K562 (cell line): ENCODE data around the gene RAI14. TPM values are rescaled to one million over a fixed set of nuclear protein-coding genes. Genes with fewer than 3 reads are reported as not detected.
A peak's percentile ranks its signal among the peaks of the same experiment; 100 is the strongest.

Experiments
- ATAC-seq: fragments of 200-7000 bp; cut with Tn5 transposase; 3 replicates; pipeline ENCODE4 v1.9.1; 2020; ENCODE audit warnings: moderate library complexity
- BruUV-seq: library from RNA; stranded (reverse); fragments of 400-500 nt; replicated peaks from 2 replicates; lab custom pipeline; 2021; lab: Mats Ljungman, UMichigan
- CTCF ChIA-PET: fragments of 300-600 bp; formaldehyde crosslinking; extraction: SDS; loops from one replicate; lab custom pipeline; 2021; ENCODE audit warnings: low intra/inter-chr PET ratio; lab: Yijun Ruan, JAX
- POLR2A ChIA-PET: fragments of 300-600, 350-650 bp; sonication (Branson Sonifier 250); formaldehyde crosslinking; extraction: SDS; loops from one replicate; lab custom pipeline; 2021; ENCODE audit warnings: antibody characterized with exemption, inconsistent platforms; lab: Yijun Ruan, JAX
- DNase-seq, 4 experiments: peaks; one replicate each; pipeline versions ENCODE4 v3.0.0 to v3.0.0-alpha.2; 2011 to 2018; ENCODE audit warnings: low spot score in 3 of 4, mixed read lengths in 3 of 4; ENCODE audit errors: extremely low read depth in 1 of 4
- FAIRE-seq: peaks from 2 replicates; lab custom pipeline; 2011; peaks lifted over from hg19 to GRCh38; lab: Jason Lieb, UNC
- H2AFZ ChIP-seq: 2 replicates; pipeline ENCODE4 v1.6.0; 2011; ENCODE audit warnings: low read depth, low read length, control low read depth, inconsistent platforms
- H3K27ac ChIP-seq: fragments of 200-600 bp; 3 replicates; pipeline ENCODE4 v1.8.0; 2011; ENCODE audit warnings: low read depth, mild to moderate bottlenecking, control low read depth, inconsistent platforms, low read length, moderate library complexity, mixed read lengths; ENCODE audit errors: extremely low read depth
- H3K27me3 ChIP-seq, 2 experiments: fragments of 300-600 bp in 1 of 2; 2 replicates in 1 of 2; 3 replicates in 1 of 2; pipeline versions ENCODE4 v1.6.0 to v1.8.0; 2011; ENCODE audit warnings: inconsistent platforms in 2 of 2, low read length in 2 of 2, mild to moderate bottlenecking in 1 of 2, mixed read lengths in 1 of 2, moderate library complexity in 1 of 2; ENCODE audit not compliant: control insufficient read depth in 2 of 2, insufficient read depth in 2 of 2
- H3K36me3 ChIP-seq: fragments of 300-600 bp; 3 replicates; pipeline ENCODE4 v1.8.0; 2011; ENCODE audit warnings: mild to moderate bottlenecking, low read length, inconsistent platforms; ENCODE audit not compliant: control insufficient read depth, insufficient read depth
- H3K4me1 ChIP-seq, 2 experiments: fragments of 200-600 bp in 1 of 2; replicated peaks in 1 of 2; 2 replicates in 1 of 2; 3 replicates in 1 of 2; pipeline versions ENCODE4 v1.5.1 to v1.8.0; 2011; ENCODE audit warnings: inconsistent platforms in 2 of 2, low read length in 2 of 2, mild to moderate bottlenecking in 1 of 2, mixed read lengths in 1 of 2, moderate library complexity in 1 of 2; ENCODE audit not compliant: control insufficient read depth in 2 of 2, insufficient read depth in 2 of 2
- H3K4me2 ChIP-seq: 2 replicates; pipeline ENCODE4 v1.6.1; 2011; ENCODE audit warnings: low read length, control low read depth, inconsistent platforms, mixed read lengths; ENCODE audit not compliant: insufficient read depth
- H3K4me3 ChIP-seq: fragments of 200-600 bp; sonication (generic), shearing (Covaris generic); 2 replicates; pipeline ENCODE4 v1.5.1; 2016; ENCODE audit warnings: control low read depth, inconsistent platforms
- H3K79me2 ChIP-seq: fragments of 200-600 bp; 3 replicates; pipeline ENCODE4 v1.8.0; 2011; ENCODE audit warnings: low read length, inconsistent platforms; ENCODE audit not compliant: control insufficient read depth, insufficient read depth
- H3K9ac ChIP-seq, 2 experiments: 2 replicates each; pipeline versions ENCODE4 v1.6.0 to v1.6.1; 2011; ENCODE audit warnings: low read depth in 2 of 2, low read length in 2 of 2, control low read depth in 1 of 2, inconsistent platforms in 1 of 2, mild to moderate bottlenecking in 1 of 2, mixed read lengths in 1 of 2; ENCODE audit not compliant: insufficient read depth in 1 of 2
- H3K9me1 ChIP-seq: one replicate; pipeline ENCODE4 v1.6.0; 2011; ENCODE audit warnings: inconsistent platforms, mild to moderate bottlenecking, low read length, moderate library complexity; ENCODE audit not compliant: control insufficient read depth, insufficient read depth
- H3K9me3 ChIP-seq: replicated peaks from 2 replicates; pipeline ENCODE4 v1.5.1; 2011; ENCODE audit warnings: low read depth, low read length, inconsistent platforms; ENCODE audit not compliant: control insufficient read depth, insufficient read depth
- H4K20me1 ChIP-seq: replicated peaks from 2 replicates; pipeline ENCODE4 v1.6.1; 2011; ENCODE audit warnings: low read length, inconsistent platforms, mixed read lengths; ENCODE audit not compliant: control insufficient read depth, insufficient read depth
- ADNP ChIP-seq: fragments of 200-800 bp; sonication (Bioruptor generic); IDR thresholded peaks from 2 replicates; pipeline ENCODE4 v1.6.1; 2016; ENCODE audit warnings: missing genetic modification characterization, missing compliant biosample characterization
- BCOR ChIP-seq: fragments of 450-650 bp; IDR thresholded peaks from 2 replicates; pipeline ENCODE4 v1.6.1; 2016
- FOXJ3 ChIP-seq: sonication (generic); formaldehyde crosslinking; IDR thresholded peaks from 2 replicates; pipeline ENCODE4 v1.4.0; 2020; ENCODE audit warnings: mild to moderate bottlenecking, missing genetic modification reagents
- KDM1A ChIP-seq, 2 experiments: fragments of 450-650 bp; IDR thresholded peaks; 2 replicates each; pipeline ENCODE4 v1.6.1; 2016; ENCODE audit warnings: mild to moderate bottlenecking in 2 of 2
- RAD21 ChIP-seq, 2 experiments: fragments of 250-450 bp in 1 of 2; fragments of 450-650 bp in 1 of 2; sonication (Bioruptor Pico) in 1 of 2; formaldehyde crosslinking in 1 of 2; IDR thresholded peaks in 1 of 2; conservative IDR thresholded peaks in 1 of 2; 2 replicates each; pipeline versions ENCODE4 v1.4.0 to v1.8.0; 2020 to 2022; ENCODE audit warnings: mild to moderate bottlenecking in 2 of 2, moderate library complexity in 1 of 2
- RBM25 ChIP-seq: fragments of 200-400 bp; formaldehyde crosslinking; IDR thresholded peaks from 2 replicates; pipeline ENCODE4 v1.6.1; 2018; ENCODE audit warnings: low read length, low read depth, moderate library complexity; ENCODE audit not compliant: severe bottlenecking
- RCOR1 ChIP-seq, 2 experiments: IDR thresholded peaks; 2 replicates each; pipeline ENCODE4 v1.6.1; 2012; ENCODE audit warnings: low read depth in 2 of 2, low read length in 2 of 2, borderline replicate concordance in 1 of 2, improper control_type of control experiment in 1 of 2
- ZBTB12 ChIP-seq: fragments of 250-450 bp; sonication (Bioruptor Pico); IDR thresholded peaks from 2 replicates; pipeline ENCODE4 v1.4.0; 2020
- WGBS: fragments of 100-300 bp; shearing (Covaris generic); methylation state at CpG from one replicate; pipeline ENCODE4 v1.1.6; 2016; ENCODE audit warnings: low coverage, mixed read lengths; ENCODE audit not compliant: insufficient coverage; ENCODE audit errors: missing lambda C conversion rate; 5-methylcytosine and 5-hydroxymethylcytosine counted together
- in situ Hi-C: fragments of 300-500 bp; cut with MboI; formaldehyde crosslinking; loops from 4 replicates; pipeline ENCODE4 v1.15.0; 2018; ENCODE audit warnings: inconsistent platforms, mixed read lengths
- intact Hi-C: fragments of 100-400 bp; cut with micrococcal nuclease; formaldehyde crosslinking; loops from 2 replicates; pipeline ENCODE4 v1.14.2; 2022
- polyA plus RNA-seq, 8 experiments: library from polyadenylated mRNA; depleted of rRNA in 4 of 8; stranded (reverse) in 5 of 8; unstranded in 3 of 8; fragments of >200 nt; fragmentation: Nextera tagmentation in 2 of 8; fragmentation: Illumina TruSeq in 1 of 8; extraction: Ambion mirVana in 2 of 8; extraction: Trizol in 1 of 8; gene quantifications; 2 replicates each; pipeline versions ENCODE4 v1.2.1 to v1.2.3, GENCODE V29; 2011 to 2014; ENCODE audit warnings: inconsistent platforms in 1 of 8, missing spikeins in 1 of 8
- total RNA-seq, 7 experiments: library from RNA; depleted of rRNA in 6 of 7; stranded (reverse); fragments of >200 nt in 6 of 7; fragmentation: Illumina TruSeq in 2 of 7; extraction: Trizol in 2 of 7; gene quantifications; 2 replicates each; pipeline versions ENCODE4 v1.2.1 to v1.2.3, GENCODE V29; 2011 to 2021; ENCODE audit warnings: low replicate concordance in 1 of 7

RAI14 gene
- total and polyA plus RNA-seq, 9 of the 15 experiments (the other 6 are each of a cell fraction or from before 2014, with no cell fraction given) = 11.3 to 82.5 (median 34.8) TPM

- TF ChIP-seq RAD21 (CRISPR knock-in tag; conservative IDR thresholded peaks at IDR 0.05 in 1 of 2, IDR thresholded peaks at IDR 0.05 in 1 of 2) (peak in 1 of 2 experiments; percentile 22; a peak in 1 of 4 replicates), ZBTB12 (CRISPR knock-in tag) (no peak)
These were observed 132.9 kb downstream of the RAI14 start (continued) for GRCh38 chr5:34789021-34789531.

- ChIA-PET POLR2A (interaction anchor here (0.6 kb wide), 1 partner anchor 50 kb away, joined by 4 read pairs; no protein-coding TSS in a partner anchor), CTCF (no interaction called here)
- DNase-seq (no peak), FAIRE-seq (no peak), ATAC-seq (no peak)
- Histone ChIP-seq H3K27me3 (no peaks in the 10 kb centered on the region), H3K4me1 (no peaks in the 10 kb centered on the region; a peak in 2 of 5 replicates), H3K9me3 (peaks cover 6% of the 10 kb centered on the region), H3K4me3 (no peak overlapping the region), H3K36me3 (no peaks in the 10 kb centered on the region), H3K27ac (no peak overlapping the region), H2AFZ (no peak overlapping the region), H3K9me1 (no peaks in the 10 kb centered on the region), H3K4me2 (no peak overlapping the region), H3K79me2 (no peaks in the 10 kb centered on the region), H4K20me1 (no peaks in the 10 kb centered on the region), H3K9ac (no peak overlapping the region)
- TF ChIP-seq FOXJ3 (CRISPR knock-in tag) (no peak), KDM1A (IDR thresholded peaks at IDR 0.05) (peak; percentile 39 to 49; a peak in 1 of 4 replicates), BCOR (peak; percentile 71), RBM25 (peak; percentile 94), ADNP (tag) (peak; percentile 44; the same call in 1 of the 2 replicates), RCOR1 (IDR thresholded peaks at IDR 0.05; ENCODE audit: borderline replicate concordance in 1 of 2, low read depth in 2 of 2, low read length in 2 of 2) (0 out of 4 replicates have a peak, but pooled peaks of 1 of the 2 experiments have one; percentile 8)
- in situ Hi-C loops = no loop called here
- intact Hi-C loops = no loop called here
- no TSS peak for BruUV-seq
- 84% methylated on average over 2 of the region's 2 CpGs for WGBS
These were observed 133.5 kb downstream of the RAI14 start for GRCh38 chr5:34789639-34790038.
